Skeletal muscle cell (primary cell): ENCODE data around the gene DOCK11.

Experiments
- DNase-seq: peaks from one replicate; pipeline ENCODE4 v3.0.0-alpha.2; 2010; ENCODE audit warnings: low read depth
- H3K4me3 ChIP-seq: 2 replicates; pipeline ENCODE4 v1.5.1; 2011; ENCODE audit warnings: low read depth, mild to moderate bottlenecking, control low read depth, low read length, moderate library complexity

Gene DOCK11

DNA sequence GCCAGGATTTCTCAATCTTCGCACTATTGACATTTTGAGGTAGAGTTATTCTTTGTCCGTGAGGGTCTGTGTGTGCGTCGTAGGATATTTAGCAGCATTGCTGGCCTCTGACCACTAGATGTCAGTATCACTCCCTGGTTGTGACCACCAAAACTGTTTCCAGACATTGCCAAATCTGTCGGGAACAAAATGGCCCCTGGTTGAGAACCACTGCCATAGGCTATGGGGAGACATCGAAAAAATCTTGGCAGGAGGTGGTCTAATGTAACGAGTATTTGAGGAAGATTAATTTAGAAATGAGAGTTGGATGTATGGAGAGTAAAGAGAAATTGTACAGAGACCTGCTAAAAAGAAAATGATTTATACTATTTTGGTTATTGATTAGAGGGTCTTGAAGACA is 108.4 kb downstream of the DOCK11 start:
- DNase-seq, result no peak
- H3K4me3 ChIP-seq, result no peak overlapping the region

DNA sequence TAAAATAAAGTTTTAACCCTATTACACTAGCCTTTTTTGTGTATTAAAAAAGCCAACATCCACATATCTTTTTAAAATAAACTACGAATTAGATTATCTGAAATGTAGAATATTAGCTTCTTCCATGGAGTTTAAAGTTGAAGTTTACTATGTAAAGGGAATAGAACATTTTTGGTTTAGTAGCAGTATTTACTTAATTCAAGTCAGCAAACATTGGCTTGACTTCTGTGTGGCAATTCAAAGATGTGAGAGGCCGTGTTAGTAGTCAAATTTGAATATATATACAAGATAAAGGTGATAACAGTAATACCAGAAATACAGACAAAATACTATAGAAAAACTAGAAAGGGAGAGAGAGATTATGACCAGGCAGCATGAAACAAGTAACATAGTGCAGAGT is 116.7 kb downstream of the DOCK11 start:
- DNase-seq, result no peak
- no peak overlapping the region for H3K4me3 ChIP-seq

DNA sequence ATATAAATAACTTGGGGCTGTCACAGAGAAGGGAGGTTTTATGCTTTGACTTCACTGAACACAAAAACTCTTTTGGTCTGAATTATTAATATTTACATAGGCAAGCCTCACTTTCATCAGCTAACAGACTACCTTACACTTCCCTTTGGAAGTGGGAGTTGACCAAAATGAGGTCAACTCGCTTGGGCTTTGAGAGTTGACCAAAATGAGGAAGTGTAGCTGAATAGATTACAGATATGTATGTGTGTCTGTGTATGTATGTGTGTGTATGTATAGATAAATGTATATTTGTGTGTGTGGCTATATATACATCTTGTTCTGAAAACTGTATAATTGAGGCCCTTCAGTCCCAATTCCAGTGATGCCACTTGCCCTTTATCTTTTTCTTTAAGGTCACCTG is 118.5 kb downstream of the DOCK11 start:
- DNase-seq, result no peak
- no peak overlapping the region for H3K4me3 ChIP-seq

DNA sequence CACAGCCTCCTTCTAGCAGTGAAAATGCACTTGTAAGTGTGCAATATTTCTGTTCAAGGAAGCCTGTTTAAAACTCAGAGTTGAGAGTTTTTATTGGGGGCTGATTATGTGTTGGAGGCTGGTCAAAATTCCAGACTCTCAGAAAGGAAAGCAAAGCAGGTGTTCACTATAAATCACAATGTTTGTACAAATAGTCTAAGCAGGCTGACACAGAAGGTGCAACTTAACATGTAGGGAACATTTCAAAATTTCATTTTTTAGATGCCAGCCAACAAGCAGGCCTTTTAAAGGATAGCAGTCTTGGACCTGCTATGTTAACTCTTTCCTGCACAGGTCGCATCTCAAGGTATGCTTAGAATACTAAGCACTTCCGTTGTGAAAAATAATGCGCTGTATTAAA is 119.5 kb downstream of the DOCK11 start:
- no peak overlapping the region for H3K4me3 ChIP-seq
- DNase-seq, result no peak

GRCh38 chrX:118621081-118621759 is 125.6 kb downstream of the DOCK11 start:
- no peak overlapping the region for H3K4me3 ChIP-seq
- no peak for DNase-seq

DNA sequence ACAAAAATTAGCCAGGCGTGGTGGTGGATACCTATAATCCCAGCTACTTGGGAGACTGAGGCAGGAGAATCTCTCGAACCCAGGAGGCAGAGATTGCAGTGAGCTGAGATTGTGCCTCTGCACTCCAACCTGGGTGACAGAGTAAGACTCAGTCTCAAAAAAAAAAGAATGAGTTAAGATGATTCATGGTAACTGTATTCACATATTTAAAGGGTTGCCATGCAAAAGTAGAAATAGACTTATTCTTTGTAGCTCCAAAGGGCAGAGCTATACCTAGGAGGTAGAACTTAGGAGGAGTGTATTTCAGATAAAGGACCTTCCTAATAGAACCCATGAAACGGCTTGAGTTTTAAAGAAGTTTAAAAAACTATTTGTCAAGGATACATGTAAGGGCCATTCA is 127.4 kb downstream of the DOCK11 start:
- H3K4me3 ChIP-seq, result no peak overlapping the region
- no peak for DNase-seq

GRCh38 chrX:118626346-118626745 is 130.7 kb downstream of the DOCK11 start:
- no peak for DNase-seq
- H3K4me3 ChIP-seq, result no peak overlapping the region

DNA sequence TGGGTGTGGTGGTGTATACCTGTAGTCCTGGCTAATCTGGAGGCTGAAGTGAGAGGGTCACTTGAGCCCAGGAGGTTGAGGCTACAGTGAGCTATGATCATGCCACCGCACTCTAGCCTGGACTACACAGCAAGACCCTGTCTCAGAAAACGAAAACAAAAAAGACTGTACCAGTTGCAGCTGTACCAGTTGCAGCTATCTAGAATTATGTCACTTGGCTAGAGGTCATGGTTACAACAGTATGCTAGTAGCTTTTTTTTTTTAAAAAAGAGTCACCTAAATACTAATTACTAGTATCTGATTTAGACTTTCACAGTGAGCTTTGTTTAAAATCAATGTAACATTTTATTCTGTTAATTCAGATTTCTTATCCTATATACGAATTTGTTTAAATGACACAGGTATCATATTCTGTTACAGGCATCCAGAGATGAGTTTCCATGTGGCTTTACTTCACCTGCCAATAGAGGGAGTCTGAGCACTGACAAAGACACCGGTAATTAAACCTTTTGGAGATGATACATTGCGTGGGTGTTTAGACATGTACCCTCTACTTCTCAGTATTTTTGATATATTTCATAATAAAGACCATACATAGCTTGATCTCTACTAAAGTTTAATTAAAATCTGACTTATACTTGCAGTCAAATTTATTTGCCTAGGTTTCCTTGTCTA is 131.6 kb downstream of the DOCK11 start:
- DNase-seq, result no peak

DNA sequence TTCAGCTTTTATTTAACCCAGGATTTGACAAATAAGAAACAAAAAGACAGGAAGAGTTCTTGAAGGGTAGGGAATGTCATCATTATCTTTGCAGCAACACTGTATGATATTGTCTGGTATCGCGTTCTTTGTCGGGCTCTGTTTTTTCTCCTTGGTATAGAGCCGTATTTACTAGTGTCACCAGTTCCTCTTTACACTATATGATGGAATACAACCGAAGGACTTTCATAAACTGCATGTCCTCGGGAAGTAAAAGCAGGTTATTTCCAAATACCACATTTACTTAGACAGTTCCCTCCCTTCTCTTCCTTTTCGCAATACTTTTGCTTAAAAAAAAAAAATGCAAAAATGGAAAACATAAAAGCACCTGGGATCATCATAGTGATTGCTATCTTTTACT is 135.2 kb downstream of the DOCK11 start:
- H3K4me3 ChIP-seq, result no peak overlapping the region
- no peak for DNase-seq

More for the DNA sequence above, 131.6 kb downstream of the DOCK11 start:
- H3K4me3 ChIP-seq, result no peak overlapping the region

DNA sequence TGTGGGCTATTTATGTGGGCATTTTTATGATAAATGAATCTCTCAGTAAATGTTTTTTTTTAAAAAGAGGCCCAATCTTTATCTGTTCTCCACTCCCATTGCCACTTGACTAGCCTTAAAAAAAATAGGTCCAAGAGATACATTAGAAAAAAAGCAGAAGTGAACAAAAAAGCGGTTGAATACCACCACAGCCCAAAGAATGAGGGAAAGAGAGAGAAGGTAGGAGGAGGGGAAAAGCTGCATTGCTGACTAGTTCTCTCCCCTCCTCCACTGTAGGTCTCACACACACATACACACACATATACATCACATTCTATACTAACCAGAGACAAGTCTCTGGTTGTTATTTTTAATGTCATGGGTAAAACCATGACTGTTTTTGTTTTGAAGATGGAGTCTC is 136.0 kb downstream of the DOCK11 start:
- no peak for DNase-seq
- H3K4me3 ChIP-seq, result no peak overlapping the region

DNA sequence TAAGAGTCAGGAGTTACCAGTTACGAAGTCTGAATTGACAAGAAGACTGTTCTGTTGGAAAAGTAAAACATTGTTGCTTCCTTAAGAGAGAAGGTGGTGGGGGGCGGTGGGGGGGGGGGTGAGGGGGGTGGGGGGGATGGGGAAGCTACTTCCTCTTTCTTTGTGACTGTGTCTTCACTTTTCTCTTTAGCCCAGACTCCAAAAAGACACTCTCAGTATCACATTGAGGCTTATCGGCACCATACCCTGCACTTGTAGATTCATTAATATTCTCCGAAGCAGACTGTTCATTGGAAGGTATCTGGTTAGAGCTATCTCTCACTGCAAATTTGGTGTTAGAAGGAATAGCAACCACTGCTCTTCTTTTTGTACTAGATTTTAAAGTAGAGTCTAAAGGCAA is 137.2 kb downstream of the DOCK11 start:
- no peak overlapping the region for H3K4me3 ChIP-seq
- no peak for DNase-seq

DNA sequence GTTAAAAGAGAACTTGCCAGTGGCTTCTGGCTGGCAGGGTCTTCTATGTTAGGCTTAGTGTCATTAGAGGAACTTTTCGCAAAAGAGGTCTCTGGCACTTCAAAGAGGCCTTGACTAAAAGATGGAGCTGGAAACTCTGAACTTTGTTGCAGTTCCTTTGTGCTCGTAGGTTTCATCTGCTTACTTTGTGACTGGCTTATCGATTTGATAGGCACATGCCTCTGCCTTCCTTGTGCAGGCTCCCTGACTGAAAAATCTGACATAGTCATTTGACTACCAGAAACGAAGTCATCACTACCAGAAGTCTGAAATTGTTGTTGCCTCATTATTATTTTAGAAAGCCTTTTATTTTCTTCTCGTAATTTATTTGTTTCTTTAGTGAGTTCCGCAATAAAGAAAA is 137.9 kb downstream of the DOCK11 start:
- no peak overlapping the region for H3K4me3 ChIP-seq
- DNase-seq, result no peak

- no peak overlapping the region for H3K4me3 ChIP-seq
- DNase-seq, result no peak
Measured at GRCh38 chrX:118634336-118634735, 138.7 kb downstream of the DOCK11 start.

GRCh38 chrX:118637997-118638396 is 142.4 kb downstream of the DOCK11 start:
- H3K4me3 ChIP-seq, result no peak overlapping the region
- DNase-seq, result no peak

DNA sequence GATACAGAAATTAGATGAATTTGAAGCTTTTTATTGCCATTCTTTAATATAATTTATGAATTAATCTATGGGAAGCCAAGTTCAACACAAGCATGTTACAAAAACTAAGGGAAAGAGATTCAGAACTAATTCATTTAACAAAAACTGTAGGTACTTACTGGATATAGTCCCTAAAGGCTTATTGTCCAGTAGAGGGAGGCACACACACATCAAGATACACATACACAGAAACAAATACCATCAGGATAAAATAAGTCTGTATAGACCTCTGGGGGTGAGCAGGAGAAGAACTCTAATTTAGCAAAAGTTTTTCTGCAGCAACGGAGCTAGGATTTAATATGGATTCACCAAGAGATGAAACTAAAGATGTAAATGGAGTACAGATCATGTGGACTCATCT is 148.8 kb downstream of the DOCK11 start:
- H3K4me3 ChIP-seq, result no peak overlapping the region
- DNase-seq, result no peak

DNA sequence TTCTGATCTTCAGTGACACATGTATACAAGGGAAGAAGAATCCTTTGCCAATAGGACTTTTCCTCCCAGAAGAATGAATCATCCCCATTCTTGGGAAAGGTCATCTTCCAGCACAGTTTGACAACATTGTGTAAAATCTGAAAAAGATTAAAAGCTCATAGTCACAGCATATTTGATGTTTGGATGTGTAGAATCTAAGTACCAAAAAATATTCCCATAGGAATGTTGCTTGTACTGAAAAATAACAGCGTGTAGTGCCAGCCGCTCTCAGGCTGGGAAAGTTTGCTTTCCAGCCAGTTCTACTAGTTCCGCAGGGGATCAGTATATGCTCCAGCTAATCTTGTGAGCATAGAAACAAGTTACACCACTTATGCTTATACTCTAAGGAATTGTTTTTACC is 157.1 kb downstream of the DOCK11 start:
- no peak overlapping the region for H3K4me3 ChIP-seq
- no peak for DNase-seq

- H3K4me3 ChIP-seq, result no peak overlapping the region
- DNase-seq, result no peak
Measured at GRCh38 chrX:118654331-118654730, 158.7 kb downstream of the DOCK11 start.

GRCh38 chrX:118655561-118656246 is 160.1 kb downstream of the DOCK11 start:
- DNase-seq, result no peak
- H3K4me3 ChIP-seq, result no peak overlapping the region

DNA sequence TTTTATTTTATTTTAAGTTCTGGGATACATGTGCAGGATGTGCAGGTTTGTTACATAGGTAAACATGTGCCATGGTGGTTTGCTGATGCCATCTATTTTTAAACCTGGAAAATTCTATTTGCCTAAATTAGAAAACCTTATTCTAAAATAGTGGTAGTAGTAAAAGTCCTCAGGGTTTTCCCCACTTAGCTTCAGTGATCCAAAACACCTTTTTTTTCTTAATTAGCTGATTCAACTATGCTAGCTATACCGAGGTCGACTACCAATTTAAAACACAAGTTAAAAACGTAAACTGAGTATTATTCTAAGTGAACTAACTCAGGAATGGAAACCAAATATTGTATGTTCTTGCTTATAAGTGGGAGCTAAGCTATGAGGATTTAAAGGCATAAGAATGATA is 161.8 kb downstream of the DOCK11 start:
- H3K4me3 ChIP-seq, result no peak overlapping the region
- DNase-seq, result no peak

GRCh38 chrX:118660085-118660484 is 164.5 kb downstream of the DOCK11 start:
- no peak for DNase-seq
- H3K4me3 ChIP-seq, result no peak overlapping the region

DNA sequence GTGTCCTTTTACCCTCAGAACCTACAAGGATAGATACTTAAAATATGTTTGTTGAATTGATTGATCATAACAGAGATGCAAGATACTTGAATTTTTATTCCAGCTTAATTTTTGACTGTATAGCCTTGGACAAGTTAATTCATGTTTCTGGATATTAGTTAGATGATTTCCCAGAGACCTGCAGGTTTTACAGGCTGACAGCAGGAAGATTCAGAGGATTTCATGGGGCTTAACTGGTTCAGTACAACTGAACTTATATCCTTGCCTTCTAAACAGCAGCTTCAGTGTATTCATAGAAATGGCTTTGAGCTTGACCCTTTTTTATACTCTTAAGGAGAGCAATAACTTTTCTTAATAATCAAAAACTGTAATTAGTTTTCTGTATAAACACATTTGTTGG is 169.6 kb downstream of the DOCK11 start:
- DNase-seq, result no peak
- no peak overlapping the region for H3K4me3 ChIP-seq
